CD4-positive, CD25-positive, alpha-beta regulatory T cell (primary cell): ENCODE results near the gene DDX52. TPM values are rescaled to one million over a fixed set of nuclear protein-coding genes. Genes with fewer than 3 reads are reported as not detected.

Experiments used
- polyA plus RNA-seq, 4 donors: library from polyadenylated mRNA; unstranded; fragments of 300-500 nt; fragmentation: Illumina TruSeq; gene quantifications; one replicate each; pipeline ENCODE4 v1.2.3, GENCODE V29; 2021
- total RNA-seq: library from RNA; stranded (reverse); gene quantifications from one replicate; pipeline ENCODE4 v1.2.3, GENCODE V29; 2022

Gene DDX52
- total and polyA plus RNA-seq, 5 donors from 2014 or later, result 13.8 to 33.3 (median 16.4) TPM

Other genes with a start within 250 kb of the DDX52 start
- 42.9 TPM for gene ACACA, start 236.6 kb downstream of the DDX52 start, total RNA-seq
- gene ACACA, start 236.6 kb downstream of the DDX52 start, polyA plus RNA-seq, result 1 to 10 TPM; 7.4 to 9.8 (median 9.5) TPM
- gene TADA2A, start 236.6 kb downstream of the DDX52 start, total RNA-seq, result 20.2 TPM
- 10 to 100 TPM in 1 of 4 donors, 1 to 10 TPM in 3; 6.3 to 11.1 (median 6.5) TPM for gene TADA2A, start 236.6 kb downstream of the DDX52 start, polyA plus RNA-seq
- gene DUSP14, start 153.6 kb downstream of the DDX52 start, total RNA-seq, result 2.4 TPM
- 1 to 10 TPM; 4.7 to 9.4 (median 7.7) TPM for gene DUSP14, start 153.6 kb downstream of the DDX52 start, polyA plus RNA-seq
- 118 TPM for gene SYNRG, start 34.0 kb downstream of the DDX52 start, total RNA-seq
- 10 to 100 TPM; 72.0 to 81.7 (median 74.0) TPM for gene SYNRG, start 34.0 kb downstream of the DDX52 start, polyA plus RNA-seq
- not detected for gene HNF1B, start 101.6 kb upstream of the DDX52 start, total RNA-seq
- gene HNF1B, start 101.6 kb upstream of the DDX52 start, polyA plus RNA-seq, result not detected